Astrocyte of the spinal cord (primary cell): ENCODE results near the gene C20orf141.

Source experiments
- DNase-seq: peaks from one replicate; pipeline ENCODE4 v3.0.0; 2011; ENCODE audit warnings: low read depth, low spot score
- H3K4me3 ChIP-seq: 2 replicates; pipeline ENCODE4 v1.5.1; 2011; ENCODE audit warnings: low read depth, mild to moderate bottlenecking, low read length, moderate library complexity
- in situ Hi-C: cut with HindIII; loops from 2 replicates; pipeline ENCODE4 v1.10.0; 2017; ENCODE audit warnings: low sequenced_read_pairs
- TF ChIP-seq, protein P1 (sequence below): IDR thresholded peaks from 2 replicates; pipeline ENCODE4 v1.5.1; 2012; ENCODE audit warnings: low read depth, mild to moderate bottlenecking, low read length, inconsistent platforms

The C20orf141 gene

GRCh38 chr20:2795451-2795850, 19.3 kb upstream of the C20orf141 start:
- in situ Hi-C loops = no loop called here
- no peak overlapping the region for H3K4me3 ChIP-seq
- TF ChIP-seq, protein P1, sequence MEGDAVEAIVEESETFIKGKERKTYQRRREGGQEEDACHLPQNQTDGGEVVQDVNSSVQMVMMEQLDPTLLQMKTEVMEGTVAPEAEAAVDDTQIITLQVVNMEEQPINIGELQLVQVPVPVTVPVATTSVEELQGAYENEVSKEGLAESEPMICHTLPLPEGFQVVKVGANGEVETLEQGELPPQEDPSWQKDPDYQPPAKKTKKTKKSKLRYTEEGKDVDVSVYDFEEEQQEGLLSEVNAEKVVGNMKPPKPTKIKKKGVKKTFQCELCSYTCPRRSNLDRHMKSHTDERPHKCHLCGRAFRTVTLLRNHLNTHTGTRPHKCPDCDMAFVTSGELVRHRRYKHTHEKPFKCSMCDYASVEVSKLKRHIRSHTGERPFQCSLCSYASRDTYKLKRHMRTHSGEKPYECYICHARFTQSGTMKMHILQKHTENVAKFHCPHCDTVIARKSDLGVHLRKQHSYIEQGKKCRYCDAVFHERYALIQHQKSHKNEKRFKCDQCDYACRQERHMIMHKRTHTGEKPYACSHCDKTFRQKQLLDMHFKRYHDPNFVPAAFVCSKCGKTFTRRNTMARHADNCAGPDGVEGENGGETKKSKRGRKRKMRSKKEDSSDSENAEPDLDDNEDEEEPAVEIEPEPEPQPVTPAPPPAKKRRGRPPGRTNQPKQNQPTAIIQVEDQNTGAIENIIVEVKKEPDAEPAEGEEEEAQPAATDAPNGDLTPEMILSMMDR = no peak
- DNase-seq = no peak

GRCh38 chr20:2796011-2796660, 18.7 kb upstream of the C20orf141 start:
- H3K4me3 ChIP-seq = no peak overlapping the region
- in situ Hi-C loops = no loop called here
- no peak for DNase-seq
- TF ChIP-seq, protein P1 = no peak

DNA sequence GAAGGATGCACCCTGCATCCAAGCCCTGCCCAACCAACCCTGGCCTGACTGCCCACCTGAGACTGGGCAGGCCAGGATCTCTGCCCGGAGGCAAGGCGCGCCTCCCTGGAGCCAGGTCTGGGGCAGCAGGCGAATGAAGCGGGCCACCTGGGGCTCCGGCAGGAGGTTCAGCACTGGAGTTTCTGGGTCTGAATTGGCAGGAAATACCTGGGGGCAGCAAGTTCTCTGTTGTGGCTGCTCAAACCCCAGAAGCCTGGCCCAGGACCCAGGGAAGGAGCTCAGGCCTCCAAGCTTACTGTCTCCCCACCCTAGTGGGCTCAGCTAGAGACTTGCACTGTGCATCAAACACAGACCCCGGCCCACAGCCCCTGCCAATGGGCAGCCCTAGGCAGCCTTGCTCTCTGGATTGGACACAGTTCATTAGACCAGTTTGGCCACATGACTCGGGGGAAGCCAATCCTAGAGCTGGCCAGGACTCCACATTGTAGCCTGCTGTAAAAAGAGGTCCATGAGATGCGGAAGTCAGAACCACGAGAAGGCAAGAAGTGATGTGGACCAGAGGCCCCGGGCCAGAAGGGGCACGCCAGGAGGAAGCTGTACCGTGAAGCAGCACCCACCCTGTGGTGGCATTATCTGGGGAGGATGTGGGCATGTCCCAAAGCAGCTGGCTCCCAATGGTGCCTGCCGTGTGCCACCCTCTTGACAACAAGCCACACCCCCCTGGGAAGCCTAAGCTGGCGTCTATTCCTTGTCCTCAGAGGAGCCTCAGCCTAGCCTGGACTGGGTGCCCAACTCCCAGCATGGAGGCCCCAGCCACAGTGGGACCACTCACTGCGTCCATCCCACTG, 17.4 kb upstream of the C20orf141 start:
- DNase-seq = no peak
- H3K4me3 ChIP-seq = no peak overlapping the region
- in situ Hi-C loops = no loop called here
- TF ChIP-seq, protein P1 = no peak

DNA sequence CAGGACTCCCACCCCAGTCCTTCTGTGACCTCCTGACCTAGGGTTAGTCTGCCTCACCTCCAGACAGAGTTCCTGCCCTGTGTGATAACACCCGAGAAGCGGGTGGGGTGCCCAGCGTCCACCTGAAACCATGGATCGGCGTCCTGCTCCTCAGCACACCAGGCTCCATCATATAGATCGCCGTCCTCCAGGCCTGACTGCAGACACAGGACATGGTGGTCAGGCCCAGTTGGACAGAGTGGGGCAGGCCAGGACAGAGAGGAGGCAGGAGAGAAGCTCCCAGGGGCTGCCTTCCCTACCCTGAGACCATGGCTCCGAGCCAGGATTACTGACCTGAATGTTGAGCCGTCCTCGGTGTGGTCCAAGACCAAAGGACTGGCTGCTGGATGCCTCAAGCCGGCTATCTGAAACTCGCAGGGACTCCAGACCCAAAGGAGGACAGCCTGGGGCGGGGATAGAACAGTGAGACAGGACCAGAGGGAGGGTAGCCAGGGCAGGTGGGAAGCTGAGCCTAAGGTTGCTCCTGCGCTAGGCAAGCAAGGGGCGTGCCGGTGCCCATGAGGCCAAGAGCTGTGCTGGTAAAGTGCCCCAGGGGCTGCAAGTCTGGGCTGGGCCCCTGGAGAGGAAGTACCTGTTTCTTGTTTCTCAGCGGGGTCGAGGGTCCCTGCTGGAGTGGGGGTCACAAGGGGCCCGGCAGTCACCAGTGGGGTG, 16.5 kb upstream of the C20orf141 start:
- DNase-seq = no peak
- TF ChIP-seq, protein P1 = no peak
- in situ Hi-C loops = no loop called here
- H3K4me3 ChIP-seq = no peak overlapping the region

- H3K4me3 ChIP-seq = no peak overlapping the region
- in situ Hi-C loops = no loop called here
- DNase-seq = peak; percentile 62
- TF ChIP-seq, protein P1 = no peak
These were observed 16.0 kb upstream of the C20orf141 start for GRCh38 chr20:2798814-2799213.

- no peak for DNase-seq
- TF ChIP-seq, protein P1 = no peak
- H3K4me3 ChIP-seq = peak overlapping the region; percentile 36
- in situ Hi-C loops = no loop called here
These were observed 15.5 kb upstream of the C20orf141 start for GRCh38 chr20:2799271-2799670.
